ENCODE data around the gene VAV2. TPM values are rescaled to one million over a fixed set of nuclear protein-coding genes. Genes with fewer than 3 reads are reported as not detected.

VAV2 gene
- total RNA-seq, 4 donors from 2014 or later: 15.0 to 25.7 (median 20.5) TPM

DNA sequence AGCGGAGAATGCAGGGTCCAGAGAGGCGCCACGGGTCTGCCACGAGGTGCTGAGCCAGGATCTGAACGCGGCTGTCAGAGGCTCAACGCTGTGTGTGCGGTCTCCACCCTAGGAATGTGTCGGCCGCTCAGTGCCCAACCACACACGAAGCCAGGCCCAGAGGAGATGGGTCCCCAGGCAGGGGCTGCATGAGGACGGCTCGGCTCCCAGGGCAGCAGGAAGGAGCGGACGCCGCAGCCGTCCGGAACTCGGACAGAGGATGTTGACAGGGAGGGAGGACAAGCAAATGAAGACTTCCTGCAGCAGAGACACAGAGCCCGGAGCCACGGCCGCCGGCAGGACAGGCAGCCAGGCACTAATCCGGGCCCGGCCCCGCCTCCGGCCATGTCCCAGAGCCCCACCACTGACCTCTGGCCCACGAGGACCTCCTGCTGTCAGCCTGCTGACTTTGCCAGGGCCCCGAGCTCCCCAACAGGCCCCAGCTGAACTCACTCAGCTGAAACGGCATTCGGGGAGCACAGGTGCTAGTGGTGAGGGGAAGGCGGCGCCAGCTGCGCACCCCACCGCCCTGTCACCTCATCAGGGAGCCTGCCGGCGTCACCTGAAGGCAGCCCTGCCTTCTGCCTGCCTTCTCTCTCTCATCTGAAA lies 12.7 kb downstream of the VAV2 start:
- Histone ChIP-seq H3K27ac (peak overlapping the region in 2 of 3 donors; percentile 15 to 40), H3K4me1 (peaks cover 0 to 20% of the 10 kb centered on the region in 2 donors), H3K4me3 (replicated peaks in 1 of 3) (no peak overlapping the region), H3K9me3 (no peaks in the 10 kb centered on the region), H3K36me3 (no peaks in the 10 kb centered on the region), H3K27me3 (no peaks in the 10 kb centered on the region)
- no peak for DNase-seq
- WGBS, 2 donors: 48 to 67% methylated on average over 25 to 31 of the region's 37 CpGs
- TF ChIP-seq POLR2A (IDR thresholded peaks at IDR 0.05): no peak
- TF ChIP-seq CTCF (IDR thresholded peaks at IDR 0.05): no peak
- intact Hi-C loops (cut with DNase I): no loop called here

DNA sequence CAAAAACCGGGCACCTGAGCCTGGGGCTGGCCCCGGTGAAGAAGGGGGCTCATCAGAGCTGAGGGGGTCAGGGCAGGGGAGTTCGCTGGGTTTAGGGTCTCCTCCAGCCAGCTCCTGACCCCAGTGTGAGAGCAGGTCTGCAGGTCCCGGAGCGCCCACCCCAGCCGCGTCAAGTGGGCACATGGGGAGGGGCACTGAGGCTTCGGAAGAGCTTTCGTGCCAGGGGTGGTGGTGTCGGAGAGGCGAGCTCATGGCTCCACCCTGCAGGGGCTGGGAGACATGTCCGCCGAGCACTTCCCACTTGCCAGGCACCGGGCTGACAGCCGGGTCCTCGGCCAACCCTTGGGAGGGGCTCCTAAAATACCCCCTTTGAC lies 13.2 kb downstream of the VAV2 start:
- Histone ChIP-seq H3K27ac (peak overlapping the region in 2 of 3 donors; percentile 15 to 40), H3K27me3 (no peaks in the 10 kb centered on the region), H3K36me3 (no peaks in the 10 kb centered on the region), H3K9me3 (no peaks in the 10 kb centered on the region), H3K4me3 (replicated peaks in 1 of 3) (no peak overlapping the region), H3K4me1 (peaks cover 0 to 25% of the 10 kb centered on the region in 2 donors)
- 72 to 96% methylated on average over 3 to 16 of the region's 16 CpGs for WGBS, 2 donors
- DNase-seq: no peak
- TF ChIP-seq CTCF (IDR thresholded peaks at IDR 0.05): no peak
- no peak for TF ChIP-seq POLR2A (IDR thresholded peaks at IDR 0.05)
- intact Hi-C loops (cut with DNase I): no loop called here

DNA sequence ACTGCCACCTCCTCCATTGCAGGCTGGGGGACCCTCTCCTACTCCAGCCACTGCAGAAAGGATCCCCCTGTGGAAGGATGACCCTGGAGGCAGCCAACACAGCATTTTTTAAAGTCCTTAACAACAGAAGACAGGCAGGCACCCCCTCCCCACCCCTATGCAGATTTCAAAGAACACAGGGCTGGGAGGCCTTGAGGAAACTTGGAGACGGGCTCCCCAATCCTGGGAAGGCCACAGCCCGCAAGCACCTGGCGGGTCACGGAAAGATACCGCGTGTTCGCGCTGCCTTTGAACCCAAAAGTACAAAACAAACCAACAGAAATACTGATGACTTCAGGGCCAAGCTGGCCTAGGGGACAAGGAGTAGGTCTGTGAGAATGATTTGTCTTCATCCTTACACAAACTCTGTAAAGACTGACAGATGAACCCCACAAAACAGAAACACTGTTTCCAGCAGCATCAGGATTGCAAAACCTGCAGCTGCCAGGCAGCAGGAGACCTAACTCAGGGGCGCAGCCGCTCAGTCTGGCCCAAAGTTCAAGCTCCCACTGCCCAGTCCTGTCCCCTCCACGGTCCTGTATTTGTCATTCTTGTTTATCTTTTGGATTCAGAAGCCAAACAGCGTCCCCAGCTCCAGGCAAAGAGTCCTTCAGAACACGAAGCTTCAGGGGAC lies 13.8 kb downstream of the VAV2 start:
- peaks cover 0 to 30% of the 10 kb centered on the region in 2 donors for H3K4me1 ChIP-seq
- no peaks in the 10 kb centered on the region for H3K27me3 ChIP-seq
- H3K36me3 ChIP-seq: no peaks in the 10 kb centered on the region
- TF ChIP-seq POLR2A (IDR thresholded peaks at IDR 0.05): no peak
- TF ChIP-seq CTCF (IDR thresholded peaks at IDR 0.05): no peak
- WGBS, 2 donors: 94% methylated on average over 13 of the region's 13 CpGs
- DNase-seq: no peak
- H3K9me3 ChIP-seq: no peaks in the 10 kb centered on the region
- peak overlapping the region in 1 of 3 donors; percentile 15 for H3K27ac ChIP-seq
- H3K4me3 ChIP-seq (replicated peaks in 1 of 3): no peak overlapping the region
- intact Hi-C loops (cut with DNase I): no loop called here

GRCh38 chr9:133977421-133978201 lies 14.5 kb downstream of the VAV2 start:
- no peak overlapping the region for H3K4me3 ChIP-seq (replicated peaks in 1 of 3)
- H3K36me3 ChIP-seq: no peaks in the 10 kb centered on the region
- WGBS, 2 donors: 93 to 100% methylated on average over 4 to 19 of the region's 26 CpGs
- H3K27ac ChIP-seq: no peak overlapping the region
- TF ChIP-seq POLR2A (IDR thresholded peaks at IDR 0.05): no peak
- intact Hi-C loops (cut with DNase I): no loop called here
- no peaks in the 10 kb centered on the region for H3K27me3 ChIP-seq
- DNase-seq: no peak
- H3K4me1 ChIP-seq: peaks cover 0 to 32% of the 10 kb centered on the region in 2 donors
- no peaks in the 10 kb centered on the region for H3K9me3 ChIP-seq

- 85 to 87% methylated on average over 4 to 9 of the region's 9 CpGs for WGBS, 2 donors
- Histone ChIP-seq H3K9me3 (no peaks in the 10 kb centered on the region), H3K27ac (no peak overlapping the region), H3K27me3 (no peaks in the 10 kb centered on the region), H3K4me3 (replicated peaks in 1 of 3) (no peak overlapping the region), H3K36me3 (no peaks in the 10 kb centered on the region), H3K4me1 (peaks cover 0 to 40% of the 10 kb centered on the region in 2 donors)
- intact Hi-C loops (cut with DNase I): no loop called here
- DNase-seq: no peak
- TF ChIP-seq POLR2A (IDR thresholded peaks at IDR 0.05) (no peak), CTCF (IDR thresholded peaks at IDR 0.05) (no peak)
Measured at GRCh38 chr9:133976887-133977286, 15.2 kb downstream of the VAV2 start.
